Colonic mucosa (tissue), 4 donors: ENCODE measurements around the gene KRIT1. TPM values are rescaled to one million over a fixed set of nuclear protein-coding genes. Genes with fewer than 3 reads are reported as not detected.
"Not testable (repeated sequence)": the region's sequence is repeated elsewhere in the genome, so short reads cannot be mapped to it uniquely, and the experiment has no call there.

Experiments used
- DNase-seq: peaks from one replicate; pipeline ENCODE4 v3.0.0-alpha.2; 2020
- H3K27ac ChIP-seq: fragments of 200-600 bp; one replicate; pipeline ENCODE4 v1.8.0; 2021
- H3K27me3 ChIP-seq: fragments of 200-600 bp; one replicate; pipeline ENCODE4 v1.8.0; 2021
- H3K36me3 ChIP-seq: fragments of 200-600 bp; one replicate; pipeline ENCODE4 v1.8.0; 2021
- H3K4me1 ChIP-seq: fragments of 200-600 bp; one replicate; pipeline ENCODE4 v1.8.0; 2021; ENCODE audit warnings: mild to moderate bottlenecking
- H3K4me3 ChIP-seq: fragments of 200-600 bp; one replicate; pipeline ENCODE4 v1.8.0; 2021
- H3K9ac ChIP-seq, 2 donors: one replicate each; pipeline ENCODE4 v1.7.0; 2013; ENCODE audit warnings: control low read depth in 2 of 2, low read depth in 2 of 2, low read length in 2 of 2
- H3K9me3 ChIP-seq: fragments of 200-600 bp; one replicate; pipeline ENCODE4 v1.8.0; 2021
- intact Hi-C: fragments of 100-400 bp; cut with DNase I; formaldehyde crosslinking; loops from one replicate; pipeline ENCODE4 v1.14.1; 2022
- total RNA-seq, 2 donors: library from RNA; stranded (reverse); fragmentation: NEBNext Ultra II Directional in 1 of 2; extraction: Animal tissue kit (Norgen Biotek cat#: 25700) in 1 of 2; gene quantifications; one replicate each; pipeline ENCODE4 v1.2.1, GENCODE V29; 2021
- TF ChIP-seq, protein P1 (sequence below): fragments of 200-600 bp; IDR thresholded peaks from one replicate; pipeline ENCODE4 v1.8.0; 2022; ENCODE audit warnings: antibody characterized with exemption, mild to moderate bottlenecking
- donor health status: healthy.
- donor health status: DM: no; HTN: no; CAD: no.
- donor health status: DM: no; HTN: no; CAD: no.

Gene KRIT1
- total RNA-seq, 2 donors from 2014 or later: 27.4 to 27.5 TPM

GRCh38 chr7:92192326-92192725 is 53.4 kb downstream of the KRIT1 start:
- intact Hi-C loops: no loop called here
- Histone ChIP-seq H3K4me1 (no peaks in the 10 kb centered on the region), H3K9ac (no peak overlapping the region)

GRCh38 chr7:92189246-92189645 is 56.5 kb downstream of the KRIT1 start:
- H3K27ac ChIP-seq, intact Hi-C loops, H3K27me3 ChIP-seq, DNase-seq, H3K9me3 ChIP-seq, H3K36me3 ChIP-seq, H3K4me1 ChIP-seq, H3K4me3 ChIP-seq, H3K9ac ChIP-seq: not testable (repeated sequence)

More at GRCh38 chr7:92192326-92192725, 53.4 kb downstream of the KRIT1 start:
- no peaks in the 10 kb centered on the region for H3K27me3 ChIP-seq
- H3K27ac ChIP-seq: no peak overlapping the region
- no peak overlapping the region for H3K4me3 ChIP-seq
- TF ChIP-seq, protein P1, sequence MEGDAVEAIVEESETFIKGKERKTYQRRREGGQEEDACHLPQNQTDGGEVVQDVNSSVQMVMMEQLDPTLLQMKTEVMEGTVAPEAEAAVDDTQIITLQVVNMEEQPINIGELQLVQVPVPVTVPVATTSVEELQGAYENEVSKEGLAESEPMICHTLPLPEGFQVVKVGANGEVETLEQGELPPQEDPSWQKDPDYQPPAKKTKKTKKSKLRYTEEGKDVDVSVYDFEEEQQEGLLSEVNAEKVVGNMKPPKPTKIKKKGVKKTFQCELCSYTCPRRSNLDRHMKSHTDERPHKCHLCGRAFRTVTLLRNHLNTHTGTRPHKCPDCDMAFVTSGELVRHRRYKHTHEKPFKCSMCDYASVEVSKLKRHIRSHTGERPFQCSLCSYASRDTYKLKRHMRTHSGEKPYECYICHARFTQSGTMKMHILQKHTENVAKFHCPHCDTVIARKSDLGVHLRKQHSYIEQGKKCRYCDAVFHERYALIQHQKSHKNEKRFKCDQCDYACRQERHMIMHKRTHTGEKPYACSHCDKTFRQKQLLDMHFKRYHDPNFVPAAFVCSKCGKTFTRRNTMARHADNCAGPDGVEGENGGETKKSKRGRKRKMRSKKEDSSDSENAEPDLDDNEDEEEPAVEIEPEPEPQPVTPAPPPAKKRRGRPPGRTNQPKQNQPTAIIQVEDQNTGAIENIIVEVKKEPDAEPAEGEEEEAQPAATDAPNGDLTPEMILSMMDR: no peak
- no peaks in the 10 kb centered on the region for H3K36me3 ChIP-seq
- no peak for DNase-seq
- H3K9me3 ChIP-seq: no peaks in the 10 kb centered on the region

GRCh38 chr7:92184294-92184693 is 61.4 kb downstream of the KRIT1 start:
- H3K9ac ChIP-seq, H3K27ac ChIP-seq, intact Hi-C loops, H3K36me3 ChIP-seq, DNase-seq, H3K9me3 ChIP-seq, H3K4me1 ChIP-seq, H3K4me3 ChIP-seq, H3K27me3 ChIP-seq: not testable (repeated sequence)

DNA sequence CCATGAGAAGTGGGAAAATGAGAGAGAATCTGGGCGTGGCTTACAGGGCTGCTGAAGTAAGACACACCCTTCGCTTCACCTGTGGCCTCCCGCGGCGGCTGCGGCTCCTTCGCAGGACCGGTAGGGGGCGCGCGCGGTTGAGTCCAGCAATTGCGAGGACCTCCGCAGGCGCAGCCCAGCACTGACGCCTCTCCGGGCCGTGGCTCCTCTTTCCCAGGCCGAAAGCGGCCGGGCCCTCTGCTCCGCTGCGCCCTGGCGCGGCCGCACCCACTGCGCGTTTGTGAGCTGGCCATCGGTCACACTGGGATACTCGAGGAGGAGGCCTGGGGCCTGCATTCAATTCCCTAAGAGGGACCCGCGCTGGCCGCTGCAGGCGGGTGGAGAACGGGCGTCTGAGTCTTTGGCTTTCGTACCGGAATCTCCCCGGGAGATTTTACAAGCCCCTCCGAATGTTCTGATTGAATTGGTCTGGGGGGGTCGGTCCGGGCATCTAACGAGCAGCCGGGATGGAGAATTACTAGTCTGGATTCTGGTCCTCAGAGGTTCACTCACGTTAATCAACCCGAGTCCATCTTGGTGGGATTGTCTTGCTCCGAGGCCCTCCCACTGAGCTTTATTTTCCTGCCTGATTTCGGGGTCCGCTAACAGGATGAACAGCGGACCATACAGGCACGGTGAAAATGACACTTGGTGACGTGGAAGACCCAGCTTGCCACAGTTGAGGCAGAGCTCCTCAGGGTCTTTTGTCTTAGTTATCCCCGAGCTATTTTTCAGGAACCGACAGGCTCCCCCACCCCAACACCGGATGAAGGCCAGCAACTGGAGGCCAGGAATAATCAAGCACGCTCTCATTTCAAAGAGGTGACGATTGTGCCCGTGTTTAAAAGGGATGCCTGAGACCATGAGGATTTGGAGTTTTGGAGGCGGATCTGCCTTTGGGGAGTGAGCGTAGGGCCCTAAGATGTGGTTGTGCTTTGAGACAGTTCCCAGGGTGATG is 66.5 kb downstream of the KRIT1 start, which contains the start of gene LRRD1:
TSS of gene LRRD1 (minus strand) at position 215 of the 997 bp plus-strand sequence. CDS start 13,940 bp downstream, outside the sequence.
- H3K27ac ChIP-seq: no peak within 1 kb of the TSS
- H3K9ac ChIP-seq: peak within 1 kb of the TSS; percentile 46 to 74
- peak within 1 kb of the TSS; percentile 41 for H3K4me3 ChIP-seq
- DNase-seq: peak; percentile 93
- TF ChIP-seq, protein P1: peak; percentile 99
- no peaks in the 10 kb centered on the region for H3K27me3 ChIP-seq
- H3K9me3 ChIP-seq: no peaks in the 10 kb centered on the region
- no peaks in the 10 kb centered on the region for H3K36me3 ChIP-seq
- intact Hi-C loops: no loop called here
- no peaks in the 10 kb centered on the region for H3K4me1 ChIP-seq

- Histone ChIP-seq H3K9ac (no peak overlapping the region), H3K27ac (no peak overlapping the region), H3K9me3 (no peaks in the 10 kb centered on the region), H3K36me3 (no peaks in the 10 kb centered on the region), H3K4me1 (no peaks in the 10 kb centered on the region), H3K4me3 (no peak overlapping the region), H3K27me3 (no peaks in the 10 kb centered on the region)
- TF ChIP-seq, protein P1: no peak
- intact Hi-C loops: no loop called here
- DNase-seq: no peak
These were observed 68.4 kb downstream of the KRIT1 start for GRCh38 chr7:92177362-92177761.

GRCh38 chr7:92169529-92169928 is 76.2 kb downstream of the KRIT1 start:
- H3K9me3 ChIP-seq, H3K4me3 ChIP-seq, intact Hi-C loops: not testable (repeated sequence)

DNA sequence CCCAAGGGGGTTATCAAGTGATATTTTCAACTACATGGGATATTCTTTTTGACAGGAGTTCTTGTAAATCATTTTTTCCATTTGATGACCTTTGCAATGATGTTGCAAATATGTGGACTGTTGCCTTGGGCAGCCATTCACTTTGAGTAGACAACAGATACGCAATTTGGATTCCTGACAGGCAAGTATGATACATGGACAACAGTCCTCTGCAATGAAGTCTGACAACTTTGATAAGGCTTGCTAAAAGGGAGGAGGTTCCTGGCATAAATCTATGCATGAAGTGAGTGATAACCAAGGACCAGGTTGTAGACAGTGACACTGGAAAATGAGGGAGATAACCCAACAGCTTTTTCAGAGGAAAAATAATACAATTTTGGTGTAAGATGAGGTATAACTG is 84.4 kb downstream of the KRIT1 start:
- H3K4me3 ChIP-seq: no peak overlapping the region
- TF ChIP-seq, protein P1: no peak
- intact Hi-C loops: no loop called here
- no peaks in the 10 kb centered on the region for H3K4me1 ChIP-seq
- no peaks in the 10 kb centered on the region for H3K27me3 ChIP-seq
- no peak overlapping the region for H3K27ac ChIP-seq
- no peaks in the 10 kb centered on the region for H3K9me3 ChIP-seq
- H3K36me3 ChIP-seq: no peaks in the 10 kb centered on the region
- no peak overlapping the region for H3K9ac ChIP-seq
- DNase-seq: no peak

More at GRCh38 chr7:92169529-92169928, 76.2 kb downstream of the KRIT1 start:
- H3K27me3 ChIP-seq, DNase-seq, H3K27ac ChIP-seq, H3K9ac ChIP-seq, H3K36me3 ChIP-seq, H3K4me1 ChIP-seq: not testable (repeated sequence)
